ENCODE measurements around the gene MCTP1. TPM values are rescaled to one million over a fixed set of nuclear protein-coding genes. Genes with fewer than 3 reads are reported as not detected.

Gene MCTP1
- total and polyA plus RNA-seq, 2 experiments from 2014 or later, result 1.3 to 5.7 TPM

GRCh38 chr5:95053253-95053652 is 231.6 kb downstream of the MCTP1 start:
- no peaks in the 10 kb centered on the region for H3K79me2 ChIP-seq
- TF ChIP-seq EZH2phosphoT487 (IDR thresholded peaks at IDR 0.05; ENCODE audit: low read depth, severe bottlenecking, unreplicated experiment), result no peak
- no peak for TF ChIP-seq CTCF (IDR thresholded peaks at IDR 0.05; ENCODE audit: poor library complexity)
- no peak for TF ChIP-seq EZH2 (IDR thresholded peaks at IDR 0.05; ENCODE audit: borderline replicate concordance)
- H3K4me2 ChIP-seq, result no peak overlapping the region
- H3K36me3 ChIP-seq (replicated peaks; ENCODE audit: insufficient read depth, low read depth), result no peaks in the 10 kb centered on the region
- H3K4me3 ChIP-seq, result no peak overlapping the region
- no peaks in the 10 kb centered on the region for H3K27me3 ChIP-seq
- H3K9me2 ChIP-seq (replicated peaks; ENCODE audit: insufficient read depth), result no peaks in the 10 kb centered on the region
- no peak overlapping the region for H3K27ac ChIP-seq
- 94% methylated on average over 7 of the region's 7 CpGs for WGBS (ENCODE audit: low lambda C conversion rate, missing lambda C conversion rate)
- no peaks in the 10 kb centered on the region for H3K9me3 ChIP-seq (ENCODE audit: low read depth)
- H4K20me1 ChIP-seq (ENCODE audit: insufficient read depth, poor library complexity, severe bottlenecking), result no peaks in the 10 kb centered on the region
- no peak for DNase-seq (ENCODE audit: low spot score)
- no peak overlapping the region for H2AFZ ChIP-seq
- H3K4me1 ChIP-seq (ENCODE audit: insufficient read depth), result no peaks in the 10 kb centered on the region

- Histone ChIP-seq H3K4me2 (no peak overlapping the region), H3K9me2 (replicated peaks; ENCODE audit: insufficient read depth) (no peaks in the 10 kb centered on the region), H2AFZ (no peak overlapping the region), H3K4me1 (ENCODE audit: insufficient read depth) (no peaks in the 10 kb centered on the region), H3K9me3 (ENCODE audit: low read depth) (no peaks in the 10 kb centered on the region), H3K4me3 (no peak overlapping the region), H3K27me3 (no peaks in the 10 kb centered on the region), H3K27ac (no peak overlapping the region), H3K79me2 (no peaks in the 10 kb centered on the region), H4K20me1 (ENCODE audit: insufficient read depth, poor library complexity, severe bottlenecking) (no peaks in the 10 kb centered on the region), H3K36me3 (replicated peaks; ENCODE audit: insufficient read depth, low read depth) (no peaks in the 10 kb centered on the region)
- 62% methylated on average over 1 of the region's 1 CpG for WGBS (ENCODE audit: low lambda C conversion rate, missing lambda C conversion rate)
- TF ChIP-seq EZH2phosphoT487 (IDR thresholded peaks at IDR 0.05; ENCODE audit: low read depth, severe bottlenecking, unreplicated experiment), result no peak
- no peak for TF ChIP-seq EZH2 (IDR thresholded peaks at IDR 0.05; ENCODE audit: borderline replicate concordance)
- no peak for TF ChIP-seq CTCF (IDR thresholded peaks at IDR 0.05; ENCODE audit: poor library complexity)
- no peak for DNase-seq (ENCODE audit: low spot score)
Measured at GRCh38 chr5:95050708-95051107, 234.2 kb downstream of the MCTP1 start.

DNA sequence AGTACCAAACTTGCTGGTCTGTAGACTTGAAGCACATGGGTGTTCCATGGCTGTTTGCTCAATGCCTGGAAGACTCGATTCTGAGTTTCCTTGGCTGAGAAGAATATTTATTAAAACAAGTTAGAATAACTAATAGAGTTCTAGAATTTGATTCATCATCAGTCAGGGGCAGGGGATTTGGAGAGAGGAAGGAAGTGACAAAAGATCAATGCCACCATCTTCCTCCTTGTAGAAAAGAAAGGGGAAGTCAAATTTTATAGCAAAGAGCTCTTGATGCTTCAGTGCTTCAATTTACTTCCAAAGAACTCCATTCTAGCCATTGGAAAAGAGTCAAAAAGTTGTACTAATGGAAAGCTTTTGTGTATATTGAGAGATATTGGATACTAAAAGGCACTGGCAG is 236.3 kb downstream of the MCTP1 start:
- Histone ChIP-seq H2AFZ (no peak overlapping the region), H3K27ac (no peak overlapping the region), H3K36me3 (replicated peaks; ENCODE audit: insufficient read depth, low read depth) (no peaks in the 10 kb centered on the region), H3K4me3 (no peak overlapping the region), H3K79me2 (no peaks in the 10 kb centered on the region), H3K4me1 (ENCODE audit: insufficient read depth) (no peaks in the 10 kb centered on the region), H3K4me2 (no peak overlapping the region), H4K20me1 (ENCODE audit: insufficient read depth, poor library complexity, severe bottlenecking) (no peaks in the 10 kb centered on the region), H3K9me3 (ENCODE audit: low read depth) (no peaks in the 10 kb centered on the region), H3K27me3 (no peaks in the 10 kb centered on the region), H3K9me2 (replicated peaks; ENCODE audit: insufficient read depth) (no peaks in the 10 kb centered on the region)
- DNase-seq (ENCODE audit: low spot score), result no peak
- WGBS (ENCODE audit: low lambda C conversion rate, missing lambda C conversion rate), result 89% methylated on average over 1 of the region's 1 CpG
- TF ChIP-seq EZH2phosphoT487 (IDR thresholded peaks at IDR 0.05; ENCODE audit: low read depth, severe bottlenecking, unreplicated experiment), result no peak
- TF ChIP-seq EZH2 (IDR thresholded peaks at IDR 0.05; ENCODE audit: borderline replicate concordance), result no peak
- no peak for TF ChIP-seq CTCF (IDR thresholded peaks at IDR 0.05; ENCODE audit: poor library complexity)

All from hepatocyte (in vitro differentiated cells).